Measurements from ENCODE around the gene DFFB. TPM values are rescaled to one million over a fixed set of nuclear protein-coding genes. Genes with fewer than 3 reads are reported as not detected.

The DFFB gene
- total RNA-seq, 1 donor from 2014 or later = 45.4 TPM

DNA sequence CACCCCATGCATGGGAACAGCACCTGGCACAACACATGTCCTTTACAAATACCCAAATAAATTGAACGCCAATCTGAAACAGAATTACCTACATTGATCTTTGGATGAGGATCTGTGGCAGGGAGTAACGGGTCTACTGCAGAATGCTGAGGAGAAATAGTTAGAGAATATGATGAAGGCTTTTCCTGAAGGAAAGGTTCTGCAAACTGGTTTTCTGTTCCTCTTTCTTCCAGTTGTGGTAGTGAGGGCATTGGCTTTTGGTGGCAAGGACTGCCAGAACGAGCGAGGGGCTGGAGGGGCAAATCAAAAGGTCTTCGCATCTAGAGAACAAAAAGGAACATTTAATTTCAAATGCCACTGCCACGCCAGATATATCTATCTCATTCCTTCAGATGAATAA lies 20.1 kb upstream of the DFFB start:
- TF ChIP-seq, protein P1, sequence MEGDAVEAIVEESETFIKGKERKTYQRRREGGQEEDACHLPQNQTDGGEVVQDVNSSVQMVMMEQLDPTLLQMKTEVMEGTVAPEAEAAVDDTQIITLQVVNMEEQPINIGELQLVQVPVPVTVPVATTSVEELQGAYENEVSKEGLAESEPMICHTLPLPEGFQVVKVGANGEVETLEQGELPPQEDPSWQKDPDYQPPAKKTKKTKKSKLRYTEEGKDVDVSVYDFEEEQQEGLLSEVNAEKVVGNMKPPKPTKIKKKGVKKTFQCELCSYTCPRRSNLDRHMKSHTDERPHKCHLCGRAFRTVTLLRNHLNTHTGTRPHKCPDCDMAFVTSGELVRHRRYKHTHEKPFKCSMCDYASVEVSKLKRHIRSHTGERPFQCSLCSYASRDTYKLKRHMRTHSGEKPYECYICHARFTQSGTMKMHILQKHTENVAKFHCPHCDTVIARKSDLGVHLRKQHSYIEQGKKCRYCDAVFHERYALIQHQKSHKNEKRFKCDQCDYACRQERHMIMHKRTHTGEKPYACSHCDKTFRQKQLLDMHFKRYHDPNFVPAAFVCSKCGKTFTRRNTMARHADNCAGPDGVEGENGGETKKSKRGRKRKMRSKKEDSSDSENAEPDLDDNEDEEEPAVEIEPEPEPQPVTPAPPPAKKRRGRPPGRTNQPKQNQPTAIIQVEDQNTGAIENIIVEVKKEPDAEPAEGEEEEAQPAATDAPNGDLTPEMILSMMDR (IDR thresholded peaks at IDR 0.05) = no peak
- H3K4me1 ChIP-seq = no peaks in the 10 kb centered on the region
- no peak overlapping the region for H3K4me3 ChIP-seq
- peaks cover 51 to 81% of the 10 kb centered on the region in 2 donors for H3K36me3 ChIP-seq
- no peaks in the 10 kb centered on the region for H3K27me3 ChIP-seq
- intact Hi-C loops (cut with DNase I) = no loop called here
- no peak for DNase-seq (ENCODE audit: low spot score in 2 of 2)
- H3K27ac ChIP-seq = no peak overlapping the region
- peaks cover 0 to 9% of the 10 kb centered on the region in 2 donors for H3K9me3 ChIP-seq

DNA sequence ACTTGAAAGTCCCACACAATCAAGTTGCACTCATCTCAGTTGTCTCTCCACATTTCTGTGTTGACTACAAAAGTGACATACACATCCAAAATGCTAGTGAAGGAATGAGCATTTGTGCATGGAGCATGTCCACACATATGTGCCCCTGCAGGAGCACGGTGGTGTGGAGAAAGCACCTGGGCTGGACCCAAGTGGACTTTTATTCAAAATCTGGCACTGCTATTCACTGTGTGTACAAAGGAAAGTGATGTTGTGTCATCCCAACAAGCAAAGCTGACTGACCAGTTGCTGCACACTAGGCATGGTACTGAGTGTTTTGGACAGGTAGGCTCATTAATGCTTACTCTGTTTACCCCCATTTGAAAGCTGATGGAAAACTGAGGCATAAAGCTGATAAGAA lies 19.6 kb upstream of the DFFB start:
- peaks cover 50 to 81% of the 10 kb centered on the region in 2 donors for H3K36me3 ChIP-seq
- H3K4me3 ChIP-seq = no peak overlapping the region

DNA sequence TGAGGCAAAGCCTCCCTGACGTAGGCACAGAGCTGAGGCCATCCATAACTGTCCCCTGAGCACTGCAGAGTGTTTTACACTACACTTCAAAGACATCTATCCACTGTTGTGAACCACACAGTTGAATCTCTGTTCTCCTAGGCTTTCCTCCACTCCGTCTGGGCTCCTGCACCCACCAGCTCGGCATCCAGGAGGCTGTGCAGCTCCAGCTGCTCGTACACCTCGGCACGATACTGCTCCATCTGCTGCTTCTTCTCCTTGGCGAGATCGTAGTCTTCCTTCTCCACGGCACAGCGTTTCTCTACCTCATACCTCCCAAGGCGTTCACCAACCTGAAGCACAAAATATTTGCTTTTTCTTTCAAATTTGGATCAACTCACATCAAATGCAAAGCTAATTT lies 18.5 kb upstream of the DFFB start:
- Histone ChIP-seq H3K9me3 (peaks cover 0 to 9% of the 10 kb centered on the region in 2 donors), H3K36me3 (peaks cover 55 to 78% of the 10 kb centered on the region in 2 donors), H3K27ac (no peak overlapping the region), H3K4me1 (no peaks in the 10 kb centered on the region), H3K4me3 (no peak overlapping the region), H3K27me3 (no peaks in the 10 kb centered on the region)
- DNase-seq (ENCODE audit: low spot score in 2 of 2) = no peak
- TF ChIP-seq, protein P1 (IDR thresholded peaks at IDR 0.05) = no peak
- intact Hi-C loops (cut with DNase I) = no loop called here

More for the DNA sequence above, 19.6 kb upstream of the DFFB start:
- TF ChIP-seq, protein P1 (IDR thresholded peaks at IDR 0.05) = no peak
- no peak for DNase-seq (ENCODE audit: low spot score in 2 of 2)
- Histone ChIP-seq H3K27me3 (no peaks in the 10 kb centered on the region), H3K27ac (no peak overlapping the region), H3K9me3 (peaks cover 0 to 9% of the 10 kb centered on the region in 2 donors), H3K4me1 (no peaks in the 10 kb centered on the region)
- intact Hi-C loops (cut with DNase I) = no loop called here

DNA sequence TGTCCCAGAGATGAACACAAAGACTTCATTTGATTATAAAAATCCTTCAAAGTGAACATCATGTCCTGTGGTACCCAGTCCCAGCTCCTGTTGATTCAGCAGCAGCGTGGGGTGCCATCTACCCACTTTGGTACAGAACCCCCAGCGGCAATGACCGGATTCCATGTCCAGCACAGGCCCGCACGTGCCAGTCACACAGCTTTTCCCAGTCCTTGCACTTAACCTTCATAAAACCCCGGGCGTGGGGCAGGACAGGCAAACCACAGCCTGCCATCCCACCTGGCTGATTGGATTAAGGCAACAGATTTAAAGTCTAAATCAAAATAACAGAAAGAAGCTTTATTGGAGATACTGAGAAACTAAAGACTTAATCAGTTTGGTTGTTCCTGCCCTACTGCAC lies 15.8 kb upstream of the DFFB start:
- H3K27ac ChIP-seq = no peak overlapping the region
- DNase-seq (ENCODE audit: low spot score in 2 of 2) = no peak
- H3K4me3 ChIP-seq = no peak overlapping the region
- TF ChIP-seq, protein P1 (IDR thresholded peaks at IDR 0.05) = no peak
- peaks cover 60 to 81% of the 10 kb centered on the region in 2 donors for H3K36me3 ChIP-seq
- H3K4me1 ChIP-seq = no peaks in the 10 kb centered on the region
- peaks cover 0 to 9% of the 10 kb centered on the region in 2 donors for H3K9me3 ChIP-seq
- intact Hi-C loops (cut with DNase I) = no loop called here
- no peaks in the 10 kb centered on the region for H3K27me3 ChIP-seq

DNA sequence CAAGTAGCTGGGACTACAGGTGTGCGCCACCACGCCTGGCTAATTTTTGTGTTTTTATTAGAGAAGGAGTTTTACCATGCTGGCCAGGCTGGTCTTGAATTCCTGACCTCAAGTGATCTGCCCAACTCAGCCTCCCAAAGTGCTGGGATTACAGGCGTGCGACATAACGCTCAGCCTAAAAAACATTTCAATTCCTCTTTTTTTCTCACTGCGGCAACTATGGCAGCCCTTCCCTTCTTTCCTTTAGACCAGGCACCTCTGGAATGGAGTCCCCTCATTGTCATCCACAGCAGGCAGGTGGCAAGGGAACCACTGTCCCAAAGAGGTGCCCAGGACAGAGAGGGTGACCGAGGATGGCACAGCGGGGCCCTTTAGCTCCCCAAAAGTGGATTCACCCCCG lies 14.4 kb upstream of the DFFB start:
- H3K36me3 ChIP-seq = peaks cover 53 to 78% of the 10 kb centered on the region in 2 donors
- H3K4me1 ChIP-seq = no peaks in the 10 kb centered on the region
- intact Hi-C loops (cut with DNase I) = no loop called here
- no peak overlapping the region for H3K27ac ChIP-seq
- TF ChIP-seq, protein P1 (IDR thresholded peaks at IDR 0.05) = no peak
- H3K27me3 ChIP-seq = no peaks in the 10 kb centered on the region
- no peak overlapping the region for H3K4me3 ChIP-seq
- H3K9me3 ChIP-seq = peaks cover 0 to under 1% of the 10 kb centered on the region in 2 donors
- no peak for DNase-seq (ENCODE audit: low spot score in 2 of 2)

DNA sequence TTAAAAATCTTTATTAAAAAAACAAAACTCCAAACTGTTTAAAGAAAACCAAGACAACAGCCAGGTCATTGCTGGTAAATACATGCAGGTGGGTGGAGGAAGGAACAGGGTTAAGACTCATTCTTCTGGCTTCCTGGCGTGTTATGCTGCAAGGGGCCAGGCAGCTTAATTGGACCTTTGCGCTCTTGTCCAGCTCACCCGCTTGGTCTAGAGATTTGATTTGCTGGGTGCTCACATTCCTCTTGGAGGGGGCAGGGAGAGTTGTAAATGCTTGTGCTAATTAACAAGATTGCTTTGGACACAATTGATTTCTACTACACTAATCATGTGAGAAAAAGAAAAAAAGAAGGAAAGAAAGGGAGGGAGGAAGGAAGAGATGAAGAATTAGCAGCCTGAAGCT lies 10.7 kb upstream of the DFFB start:
- Histone ChIP-seq H3K9me3 (no peaks in the 10 kb centered on the region), H3K4me3 (no peak overlapping the region), H3K27ac (no peak overlapping the region), H3K36me3 (peaks cover 43 to 61% of the 10 kb centered on the region in 2 donors), H3K27me3 (no peaks in the 10 kb centered on the region), H3K4me1 (no peaks in the 10 kb centered on the region)
- no peak for DNase-seq (ENCODE audit: low spot score in 2 of 2)
- TF ChIP-seq, protein P1 (IDR thresholded peaks at IDR 0.05) = no peak
- intact Hi-C loops (cut with DNase I) = no loop called here
